DND-41 (cell line): ENCODE results near the gene OPHN1.

Experiments used
- ATAC-seq: fragments of 200-7000 bp; cut with Tn5 transposase; 3 replicates; pipeline ENCODE4 v1.9.1; 2021; ENCODE audit warnings: low read depth; ENCODE audit not compliant: insufficient read depth
- DNase-seq: peaks from one replicate; pipeline ENCODE4 v3.0.0-alpha.2; 2020
- H2AFZ ChIP-seq: 2 replicates; pipeline ENCODE4 v1.6.0; 2012; ENCODE audit warnings: low read depth, low read length
- H3K27ac ChIP-seq: 2 replicates; pipeline ENCODE4 v1.5.1; 2012; ENCODE audit warnings: low read length, inconsistent platforms
- H3K27me3 ChIP-seq: fragments of 200-600 bp; sonication (generic); 2 replicates; pipeline ENCODE4 v1.6.0; 2012; ENCODE audit warnings: low read length, mild to moderate bottlenecking, inconsistent platforms; ENCODE audit not compliant: insufficient read depth, poor library complexity
- H3K36me3 ChIP-seq: 2 replicates; pipeline ENCODE4 v1.5.1; 2012; ENCODE audit warnings: low read length, inconsistent platforms; ENCODE audit not compliant: insufficient read depth
- H3K4me1 ChIP-seq: 2 replicates; pipeline ENCODE4 v1.5.1; 2012; ENCODE audit warnings: mild to moderate bottlenecking, low read length; ENCODE audit not compliant: insufficient read depth
- H3K4me2 ChIP-seq: 2 replicates; pipeline ENCODE4 v1.6.0; 2012; ENCODE audit warnings: mild to moderate bottlenecking, moderate library complexity, low read length, inconsistent platforms; ENCODE audit not compliant: insufficient read depth
- H3K4me3 ChIP-seq, 2 experiments: fragments of 200-600 bp in 1 of 2; shearing (Covaris generic) in 1 of 2; 2 replicates each; pipeline ENCODE4 v1.5.1; 2012 to 2016; ENCODE audit warnings: inconsistent platforms in 2 of 2, low read length in 2 of 2, mild to moderate bottlenecking in 2 of 2, low read depth in 1 of 2, moderate library complexity in 1 of 2
- H3K79me2 ChIP-seq: 2 replicates; pipeline ENCODE4 v1.6.0; 2012; ENCODE audit warnings: low read length, inconsistent platforms; ENCODE audit not compliant: insufficient read depth
- H3K9ac ChIP-seq: 2 replicates; pipeline ENCODE4 v1.6.0; 2012; ENCODE audit warnings: low read depth, mild to moderate bottlenecking, inconsistent platforms, low read length, moderate library complexity
- H3K9me3 ChIP-seq: 2 replicates; pipeline ENCODE4 v1.5.1; 2012; ENCODE audit warnings: low read length, moderate library complexity, mild to moderate bottlenecking, inconsistent platforms; ENCODE audit not compliant: insufficient read depth, severe bottlenecking
- H4K20me1 ChIP-seq: 2 replicates; pipeline ENCODE4 v1.6.0; 2012; ENCODE audit warnings: low read length; ENCODE audit not compliant: insufficient read depth
- EZH2 ChIP-seq: IDR thresholded peaks from 3 replicates; pipeline ENCODE4 v1.6.1; 2012; ENCODE audit warnings: borderline replicate concordance, low read depth, mild to moderate bottlenecking, moderate library complexity, low read length, inconsistent platforms; ENCODE audit not compliant: severe bottlenecking
- TF ChIP-seq, protein P1 (sequence below): IDR thresholded peaks from 2 replicates; pipeline ENCODE4 v1.5.1; 2012; ENCODE audit warnings: borderline replicate concordance, low read length, moderate library complexity, mild to moderate bottlenecking; ENCODE audit not compliant: poor library complexity, severe bottlenecking; ENCODE audit errors: extremely low read depth

Gene OPHN1

DNA sequence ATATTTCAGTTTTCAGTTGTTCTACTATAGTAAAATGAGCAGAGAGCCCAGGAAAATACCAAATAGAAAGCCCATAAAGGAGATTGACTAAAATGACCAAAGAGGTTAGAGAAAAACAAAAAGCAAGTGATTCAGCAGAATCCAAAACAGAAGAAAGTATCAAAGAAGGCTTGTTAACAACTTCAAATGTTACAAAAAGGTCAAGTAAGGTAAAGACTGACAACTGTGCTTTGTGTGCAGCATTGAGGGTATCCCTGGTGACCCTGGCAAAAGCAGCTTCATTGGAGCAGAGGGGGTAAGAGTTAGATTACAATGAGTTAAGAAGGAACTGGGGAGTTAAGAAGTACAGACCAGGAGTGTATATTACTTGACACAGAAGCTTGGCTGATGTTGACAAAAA lies 317.9 kb downstream of the OPHN1 start:
- Histone ChIP-seq H3K4me1 (no peaks in the 10 kb centered on the region), H3K79me2 (no peaks in the 10 kb centered on the region), H2AFZ (no peak overlapping the region), H3K27me3 (no peaks in the 10 kb centered on the region), H3K27ac (no peak overlapping the region), H3K36me3 (no peaks in the 10 kb centered on the region), H3K9ac (no peak overlapping the region), H3K4me2 (no peak overlapping the region), H3K4me3 (no peak overlapping the region), H3K9me3 (no peaks in the 10 kb centered on the region), H4K20me1 (no peaks in the 10 kb centered on the region)
- no peak for TF ChIP-seq EZH2
- TF ChIP-seq, protein P1, sequence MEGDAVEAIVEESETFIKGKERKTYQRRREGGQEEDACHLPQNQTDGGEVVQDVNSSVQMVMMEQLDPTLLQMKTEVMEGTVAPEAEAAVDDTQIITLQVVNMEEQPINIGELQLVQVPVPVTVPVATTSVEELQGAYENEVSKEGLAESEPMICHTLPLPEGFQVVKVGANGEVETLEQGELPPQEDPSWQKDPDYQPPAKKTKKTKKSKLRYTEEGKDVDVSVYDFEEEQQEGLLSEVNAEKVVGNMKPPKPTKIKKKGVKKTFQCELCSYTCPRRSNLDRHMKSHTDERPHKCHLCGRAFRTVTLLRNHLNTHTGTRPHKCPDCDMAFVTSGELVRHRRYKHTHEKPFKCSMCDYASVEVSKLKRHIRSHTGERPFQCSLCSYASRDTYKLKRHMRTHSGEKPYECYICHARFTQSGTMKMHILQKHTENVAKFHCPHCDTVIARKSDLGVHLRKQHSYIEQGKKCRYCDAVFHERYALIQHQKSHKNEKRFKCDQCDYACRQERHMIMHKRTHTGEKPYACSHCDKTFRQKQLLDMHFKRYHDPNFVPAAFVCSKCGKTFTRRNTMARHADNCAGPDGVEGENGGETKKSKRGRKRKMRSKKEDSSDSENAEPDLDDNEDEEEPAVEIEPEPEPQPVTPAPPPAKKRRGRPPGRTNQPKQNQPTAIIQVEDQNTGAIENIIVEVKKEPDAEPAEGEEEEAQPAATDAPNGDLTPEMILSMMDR, result no peak
- no peak for DNase-seq
- ATAC-seq, result no peak

DNA sequence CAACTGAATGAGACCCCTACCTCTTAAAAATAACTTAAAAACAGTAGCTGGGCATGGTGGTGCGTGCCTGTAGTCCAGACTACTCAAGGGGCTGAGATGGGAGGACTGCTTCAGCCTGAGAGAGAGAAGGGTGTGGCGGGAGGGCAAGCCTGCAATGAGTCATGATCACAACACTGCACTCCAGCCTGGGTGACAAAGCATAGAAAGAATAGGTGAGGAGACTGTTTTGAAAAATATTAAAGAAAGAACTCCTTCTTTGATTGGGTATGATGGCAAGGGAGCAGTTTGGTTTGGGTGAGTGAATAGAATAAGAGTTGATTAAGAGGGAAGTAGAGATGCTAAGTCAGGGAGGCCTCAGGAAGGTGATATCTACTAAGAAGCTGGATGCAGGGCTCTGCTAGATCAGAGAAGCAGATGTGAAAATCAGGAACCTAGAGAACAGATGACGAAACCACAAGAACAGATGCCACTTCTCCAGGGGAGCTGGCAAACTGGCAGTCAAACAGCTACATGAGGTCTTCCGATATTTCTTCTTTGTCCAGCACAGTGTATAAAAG lies 318.6 kb downstream of the OPHN1 start:
- Histone ChIP-seq H3K79me2 (no peaks in the 10 kb centered on the region), H4K20me1 (no peaks in the 10 kb centered on the region), H3K9me3 (no peaks in the 10 kb centered on the region), H3K36me3 (no peaks in the 10 kb centered on the region), H3K27ac (no peak overlapping the region), H3K27me3 (no peaks in the 10 kb centered on the region), H2AFZ (no peak overlapping the region), H3K4me1 (no peaks in the 10 kb centered on the region), H3K9ac (no peak overlapping the region), H3K4me3 (no peak overlapping the region), H3K4me2 (no peak overlapping the region)
- no peak for DNase-seq
- TF ChIP-seq, protein P1, result no peak
- no peak for TF ChIP-seq EZH2
- ATAC-seq, result no peak

DNA sequence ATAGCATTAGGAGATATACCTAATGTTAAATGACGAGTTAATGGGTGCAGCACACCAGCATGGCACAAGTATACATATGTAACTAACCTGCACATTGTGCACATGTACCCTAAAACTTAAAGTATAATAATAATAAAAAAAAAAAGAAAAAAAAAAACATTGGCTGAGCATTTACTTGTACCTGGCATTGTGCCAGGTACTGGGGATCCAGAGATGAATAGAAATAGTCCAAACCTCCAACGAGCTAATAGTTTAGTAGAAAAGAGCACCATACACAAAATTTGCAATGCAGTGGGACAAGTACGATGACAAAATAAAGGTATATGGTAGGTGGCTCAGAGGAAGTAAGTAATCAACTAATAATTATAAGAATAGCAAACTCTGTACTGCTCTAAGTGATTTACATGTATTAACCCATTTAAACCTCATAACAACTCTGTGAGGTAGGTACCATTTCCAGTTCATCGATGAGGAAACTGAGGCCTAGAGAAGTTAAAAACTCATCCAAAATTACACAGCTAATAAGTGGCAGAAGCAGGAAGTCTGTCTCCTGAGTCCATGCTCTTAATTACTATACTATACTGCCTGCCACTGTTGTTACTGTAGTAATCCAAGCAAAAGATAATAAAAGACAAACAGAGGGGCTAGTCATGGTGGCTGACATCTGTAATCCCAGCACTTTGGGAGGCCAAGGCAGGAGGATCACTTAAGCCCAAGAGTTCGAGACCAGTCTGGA lies 319.3 kb downstream of the OPHN1 start:
- no peak overlapping the region for H3K4me3 ChIP-seq
- ATAC-seq (no peak), DNase-seq (no peak)
- TF ChIP-seq, protein P1, result no peak
- no peak for TF ChIP-seq EZH2
- H3K9ac ChIP-seq, result no peak overlapping the region
- H3K36me3 ChIP-seq, result no peaks in the 10 kb centered on the region
- H4K20me1 ChIP-seq, result no peaks in the 10 kb centered on the region
- no peaks in the 10 kb centered on the region for H3K79me2 ChIP-seq
- no peaks in the 10 kb centered on the region for H3K27me3 ChIP-seq
- H3K27ac ChIP-seq, result no peak overlapping the region
- no peaks in the 10 kb centered on the region for H3K4me1 ChIP-seq
- no peaks in the 10 kb centered on the region for H3K9me3 ChIP-seq
- no peak overlapping the region for H3K4me2 ChIP-seq
- no peak overlapping the region for H2AFZ ChIP-seq
